Measurements from ENCODE around the gene OTUD5. TPM values are rescaled to one million over a fixed set of nuclear protein-coding genes. Genes with fewer than 3 reads are reported as not detected.

The OTUD5 gene
- total RNA-seq, 4 donors from 2014 or later: 39.4 to 96.9 (median 40.6) TPM

GRCh38 chrX:48919947-48920717 is 37.3 kb downstream of the OTUD5 start:
- H3K4me3 ChIP-seq: no peak overlapping the region

GRCh38 chrX:48919360-48919841 is 38.0 kb downstream of the OTUD5 start:
- Histone ChIP-seq H3K4me3 (peak overlapping the region in 3 of 4 donors; percentile 49 to 85 (median 68)), H3K36me3 (peaks cover 0 to 4% (median 0%) of the 10 kb centered on the region in 4 donors), H3K27ac (peak overlapping the region; percentile 86 to 95 (median 94)), H3K4me1 (peaks cover 0 to 13% (median 8%) of the 10 kb centered on the region in 4 donors), H3K27me3 (no peaks in the 10 kb centered on the region), H3K9me3 (no peaks in the 10 kb centered on the region)
- WGBS, 2 donors (ENCODE audit: low coverage in 1 of 2): 46% methylated on average over 15 of the region's 15 CpGs; no CpG with 5 or more reads in 1 of the 2 donors
- TF ChIP-seq POLR2A (IDR thresholded peaks at IDR 0.05) (no peak), CTCF (IDR thresholded peaks at IDR 0.05) (no peak), POLR2AphosphoS5 (IDR thresholded peaks at IDR 0.05) (no peak), EP300 (IDR thresholded peaks at IDR 0.05; ENCODE audit: low read depth) (no peak)
- intact Hi-C loops (cut with DNase I; ENCODE audit: low total_unique reads): no loop called here
- in situ Hi-C loops (cut with MboI; ENCODE audit: low pct_ligation_motif_present in 1 of 4, low pct_unique_long_range_greater_than_20kb in 1 of 4, low sequenced_read_pairs in 3 of 4): loop anchor here in 1 of 4 donors (25.0 kb wide), 1 partner anchor 282 kb away; no protein-coding TSS in a partner anchor
- DNase-seq: no peak

More at GRCh38 chrX:48919947-48920717, 37.3 kb downstream of the OTUD5 start:
- TF ChIP-seq POLR2A (IDR thresholded peaks at IDR 0.05) (peak; percentile 3), POLR2AphosphoS5 (IDR thresholded peaks at IDR 0.05) (no peak)
- peaks cover 0 to 4% (median 0%) of the 10 kb centered on the region in 4 donors for H3K36me3 ChIP-seq
- intact Hi-C loops (cut with DNase I; ENCODE audit: low total_unique reads): loop anchor here (5.0 kb wide), 1 partner anchor 1518 kb away; no protein-coding TSS in a partner anchor
- 48% methylated on average over 8 of the region's 8 CpGs; no CpG with 5 or more reads in 1 of the 2 donors for WGBS, 2 donors (ENCODE audit: low coverage in 1 of 2)
- DNase-seq: no peak
- H3K27ac ChIP-seq: peak overlapping the region; percentile 86 to 95 (median 94)
- peaks cover 0 to 13% (median 8%) of the 10 kb centered on the region in 4 donors for H3K4me1 ChIP-seq
- in situ Hi-C loops (cut with MboI; ENCODE audit: low pct_ligation_motif_present in 1 of 4, low pct_unique_long_range_greater_than_20kb in 1 of 4, low sequenced_read_pairs in 3 of 4): loop anchor here in 1 of 4 donors (25.0 kb wide), 1 partner anchor 283 kb away; no protein-coding TSS in a partner anchor
- H3K9me3 ChIP-seq: no peaks in the 10 kb centered on the region
- H3K27me3 ChIP-seq: no peaks in the 10 kb centered on the region

- DNase-seq: peak; percentile 93
- intact Hi-C loops (cut with DNase I; ENCODE audit: low total_unique reads): no loop called here
- in situ Hi-C loops (cut with MboI; ENCODE audit: low pct_ligation_motif_present in 1 of 4, low pct_unique_long_range_greater_than_20kb in 1 of 4, low sequenced_read_pairs in 3 of 4): loop anchor here in 1 of 4 donors (25.0 kb wide), 1 partner anchor 281 kb away; no protein-coding TSS in a partner anchor
- 58% methylated on average over 50 of the region's 55 CpGs; no CpG with 5 or more reads in 1 of the 2 donors for WGBS, 2 donors (ENCODE audit: low coverage in 1 of 2)
- H3K4me1 ChIP-seq: peaks cover 0 to 13% (median 8%) of the 10 kb centered on the region in 4 donors
- peak within 1 kb of the TSS; percentile 49 to 85 (median 71) for H3K4me3 ChIP-seq
- no peaks in the 10 kb centered on the region for H3K9me3 ChIP-seq
- no peaks in the 10 kb centered on the region for H3K27me3 ChIP-seq
- TF ChIP-seq CTCF (IDR thresholded peaks at IDR 0.05): no peak
- TF ChIP-seq EP300 (IDR thresholded peaks at IDR 0.05; ENCODE audit: low read depth): no peak
- peak; percentile 97 for TF ChIP-seq POLR2A (IDR thresholded peaks at IDR 0.05)
- TF ChIP-seq POLR2AphosphoS5 (IDR thresholded peaks at IDR 0.05): peak; percentile 92 to 97 (median 97)
- H3K36me3 ChIP-seq: peaks cover 0 to 3% (median 0%) of the 10 kb centered on the region in 4 donors
- peak within 1 kb of the TSS; percentile 86 to 95 (median 94) for H3K27ac ChIP-seq
These were observed 38.6 kb downstream of the OTUD5 start, which contains the start of gene PIM2 for GRCh38 chrX:48918643-48919340. PIM2 (minus strand) TSS chrX:48919024; CDS start chrX:48918834, 190 bp downstream.

- intact Hi-C loops (cut with DNase I; ENCODE audit: low total_unique reads): no loop called here
- WGBS, 2 donors (ENCODE audit: low coverage in 1 of 2): 0 to 63% methylated on average over 2 to 17 of the region's 23 CpGs
- no peaks in the 10 kb centered on the region for H3K9me3 ChIP-seq
- peaks cover 0 to 13% (median 8%) of the 10 kb centered on the region in 4 donors for H3K4me1 ChIP-seq
- H3K4me3 ChIP-seq: peak overlapping the region; percentile 49 to 85 (median 71)
- peak overlapping the region; percentile 86 to 95 (median 94) for H3K27ac ChIP-seq
- DNase-seq: no peak
- TF ChIP-seq POLR2AphosphoS5 (IDR thresholded peaks at IDR 0.05): no peak
- no peak for TF ChIP-seq POLR2A (IDR thresholded peaks at IDR 0.05)
- no peak for TF ChIP-seq EP300 (IDR thresholded peaks at IDR 0.05; ENCODE audit: low read depth)
- no peak for TF ChIP-seq CTCF (IDR thresholded peaks at IDR 0.05)
- no peaks in the 10 kb centered on the region for H3K27me3 ChIP-seq
- H3K36me3 ChIP-seq: no peaks in the 10 kb centered on the region
- in situ Hi-C loops (cut with MboI; ENCODE audit: low pct_ligation_motif_present in 1 of 4, low pct_unique_long_range_greater_than_20kb in 1 of 4, low sequenced_read_pairs in 3 of 4): loop anchor here in 1 of 4 donors (25.0 kb wide), 1 partner anchor 281 kb away; no protein-coding TSS in a partner anchor
These were observed 39.1 kb downstream of the OTUD5 start for GRCh38 chrX:48918301-48918642.
